ENCODE measurements around the gene SPTB.

SPTB gene

DNA sequence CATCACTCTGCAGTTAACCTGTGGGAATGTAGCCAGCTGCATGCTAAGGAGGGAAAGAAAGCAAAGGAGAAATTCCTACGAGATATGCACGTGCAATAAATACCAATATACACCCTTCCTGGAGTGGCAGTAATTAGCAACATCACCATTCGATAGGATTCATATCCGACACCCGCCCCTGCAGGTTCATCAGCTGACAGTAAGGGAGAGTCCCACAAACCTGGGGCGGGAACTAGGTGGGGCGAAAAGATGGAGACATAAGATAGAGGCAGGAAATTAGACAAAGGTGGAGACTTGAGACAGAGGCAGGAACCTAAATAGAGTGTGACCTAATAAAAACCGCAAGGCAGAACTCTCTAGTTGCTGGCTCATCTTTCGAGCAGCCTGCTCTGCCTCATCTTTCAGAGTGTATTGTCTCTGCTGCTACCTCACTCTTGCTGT lies 123.9 kb downstream of the SPTB start:
- in situ Hi-C loops (cut with MboI; ENCODE audit: low sequenced_read_pairs), result no loop called here

DNA sequence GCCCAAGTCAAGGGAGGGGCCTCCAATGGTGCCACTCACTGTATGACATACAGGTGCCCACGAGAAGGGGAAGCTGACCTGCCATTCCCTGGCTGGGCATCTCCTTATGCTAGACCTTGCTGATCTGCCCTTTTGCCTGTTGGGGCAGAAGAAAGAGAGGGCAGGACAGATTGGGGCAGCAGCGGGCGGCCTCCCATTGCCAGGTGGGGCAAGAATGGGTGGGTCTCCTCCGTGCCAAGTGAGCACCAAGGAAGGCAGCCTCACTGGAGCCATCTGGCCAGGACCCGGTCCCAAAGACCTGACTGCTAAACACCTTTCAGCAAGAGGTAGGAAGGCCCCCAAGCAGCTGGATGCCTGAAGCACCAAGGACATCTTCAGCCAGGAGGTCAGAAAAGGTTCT lies 125.0 kb downstream of the SPTB start:
- in situ Hi-C loops (cut with MboI; ENCODE audit: low sequenced_read_pairs), result no loop called here

DNA sequence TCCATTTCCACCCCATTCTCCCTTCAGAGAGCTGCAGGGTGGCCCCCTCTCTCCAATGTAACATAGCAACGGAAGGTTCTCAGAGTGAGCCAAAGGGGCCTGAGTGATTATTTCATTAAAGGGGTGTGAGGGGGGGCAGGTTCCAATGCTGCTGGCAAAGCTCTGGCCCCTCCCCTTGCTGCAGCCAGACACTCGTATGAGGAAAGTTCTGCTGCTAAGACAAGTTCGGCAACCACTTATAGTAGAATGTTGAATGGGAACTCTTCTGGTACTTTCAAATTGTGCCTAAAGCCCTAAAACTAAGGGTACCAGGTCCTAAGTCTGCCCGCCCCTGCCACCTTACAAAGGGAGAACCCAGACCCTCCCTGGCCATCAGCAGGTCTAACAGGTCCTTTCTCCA lies 125.7 kb downstream of the SPTB start:
- in situ Hi-C loops (cut with MboI; ENCODE audit: low sequenced_read_pairs), result no loop called here

DNA sequence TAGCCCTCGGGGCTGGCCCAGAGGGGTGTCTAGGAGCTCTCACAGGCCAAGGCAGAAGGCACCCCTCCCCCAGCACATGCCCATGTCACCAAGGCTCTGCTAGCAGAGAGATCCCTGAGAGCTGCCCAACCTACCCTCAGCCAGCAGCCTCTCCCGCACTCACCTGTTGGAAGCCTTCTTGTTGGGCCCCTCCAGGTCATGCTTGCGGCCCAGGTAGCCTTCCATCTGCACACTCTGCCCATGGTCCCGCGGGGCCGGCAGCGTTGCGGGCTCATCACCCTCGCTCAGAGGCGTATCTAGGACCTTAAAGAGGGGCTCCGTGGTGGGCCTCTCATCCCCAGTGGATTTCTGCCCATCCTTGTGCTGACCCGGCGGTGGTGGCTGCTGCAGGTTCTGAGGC lies 126.3 kb downstream of the SPTB start:
- in situ Hi-C loops (cut with MboI; ENCODE audit: low sequenced_read_pairs), result no loop called here

DNA sequence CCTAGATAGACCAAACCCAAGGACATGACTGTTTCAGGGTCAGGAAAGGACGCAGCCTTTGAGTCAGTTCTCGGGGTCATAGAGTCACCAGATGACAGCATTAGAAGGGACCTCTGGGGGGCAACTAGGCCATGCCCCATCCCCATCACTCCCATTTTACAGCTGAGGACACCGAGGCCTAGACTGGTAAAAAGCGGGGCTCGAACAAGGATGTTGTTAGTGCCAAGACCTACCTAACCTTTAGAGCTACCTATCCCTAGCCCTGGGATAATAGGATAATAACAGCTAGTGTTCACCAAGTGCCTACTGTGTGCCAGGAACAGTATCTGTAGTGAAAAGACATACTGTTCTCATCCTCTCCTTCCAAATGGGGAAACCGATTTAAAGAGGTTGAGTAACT lies 126.8 kb downstream of the SPTB start:
- in situ Hi-C loops (cut with MboI; ENCODE audit: low sequenced_read_pairs), result no loop called here

DNA sequence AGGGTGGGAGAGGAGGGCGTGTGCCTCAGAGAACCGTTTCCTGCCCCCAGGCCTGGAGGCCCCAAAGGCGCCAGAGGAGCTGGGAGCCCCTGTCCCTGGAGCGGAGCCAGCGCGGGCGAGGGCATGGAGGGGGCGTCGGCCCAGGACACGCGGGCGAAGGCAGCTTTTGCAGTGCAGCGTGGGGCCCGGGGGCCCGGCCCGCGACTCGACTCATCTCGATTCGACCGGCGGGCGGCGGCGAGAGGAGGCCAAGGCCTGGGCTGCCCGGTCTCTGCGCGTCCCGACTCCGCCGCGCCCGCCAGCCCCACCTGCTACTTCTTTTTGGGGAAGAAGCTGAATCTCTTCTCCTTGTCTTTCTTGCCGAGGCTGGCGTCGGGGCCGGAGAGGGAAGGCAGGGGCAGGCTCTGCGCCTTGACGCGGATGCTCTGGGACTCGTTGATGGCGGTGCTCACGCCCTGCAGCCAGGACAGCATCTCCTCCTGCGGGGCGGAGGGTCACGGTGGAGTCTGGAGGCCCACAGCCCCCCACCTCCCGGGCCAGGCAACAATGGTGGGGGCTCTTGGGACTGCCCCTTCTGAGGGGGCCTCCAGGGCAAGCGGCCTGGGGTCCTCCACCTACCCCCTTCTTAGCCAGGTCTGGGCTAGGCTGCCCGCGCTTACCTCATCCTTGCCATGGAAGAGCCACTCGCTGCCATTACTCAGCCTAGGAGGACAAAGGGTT lies 130.6 kb downstream of the SPTB start:
- in situ Hi-C loops (cut with MboI; ENCODE audit: low sequenced_read_pairs), result no loop called here

DNA sequence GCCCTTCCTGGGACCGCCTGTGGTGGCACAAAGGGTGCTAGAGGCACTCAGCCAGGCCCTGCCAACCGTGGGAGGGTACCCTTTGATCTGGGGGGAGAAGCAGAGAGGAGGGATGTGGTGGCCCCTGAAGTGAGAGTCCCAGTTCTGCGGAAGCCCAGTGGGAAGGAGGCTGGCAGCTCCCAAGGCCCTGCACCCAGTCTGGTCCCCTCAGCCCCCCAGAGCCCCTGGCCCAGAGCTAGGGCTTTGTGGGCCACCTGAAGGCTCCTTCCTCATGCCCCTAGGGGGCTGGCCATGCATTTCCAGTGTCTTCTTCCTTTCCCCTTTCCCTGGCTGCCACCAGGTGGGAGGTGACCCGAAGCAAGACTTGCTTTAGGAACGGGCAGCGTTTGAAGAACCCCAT lies 131.2 kb downstream of the SPTB start:
- in situ Hi-C loops (cut with MboI; ENCODE audit: low sequenced_read_pairs), result no loop called here

DNA sequence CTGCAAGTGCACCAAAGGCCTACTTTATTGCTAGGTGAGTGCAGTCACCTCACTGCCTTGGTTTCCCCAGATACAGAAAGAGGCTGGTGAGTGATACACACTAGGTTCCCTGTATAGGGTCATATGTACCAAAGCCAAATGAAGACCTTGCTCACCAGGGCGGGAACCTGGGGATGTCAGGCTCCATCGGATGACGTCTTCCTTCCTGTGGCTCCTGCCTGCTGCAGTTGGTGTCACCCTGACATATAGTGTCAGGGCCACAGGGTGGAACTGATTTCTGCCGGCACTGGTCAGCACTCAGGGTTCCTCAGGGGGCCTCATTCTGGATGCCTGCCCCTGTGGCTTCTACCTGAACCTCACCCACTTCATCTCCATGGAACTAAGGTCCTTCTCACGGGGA lies 132.4 kb downstream of the SPTB start:
- in situ Hi-C loops (cut with MboI; ENCODE audit: low sequenced_read_pairs), result no loop called here

DNA sequence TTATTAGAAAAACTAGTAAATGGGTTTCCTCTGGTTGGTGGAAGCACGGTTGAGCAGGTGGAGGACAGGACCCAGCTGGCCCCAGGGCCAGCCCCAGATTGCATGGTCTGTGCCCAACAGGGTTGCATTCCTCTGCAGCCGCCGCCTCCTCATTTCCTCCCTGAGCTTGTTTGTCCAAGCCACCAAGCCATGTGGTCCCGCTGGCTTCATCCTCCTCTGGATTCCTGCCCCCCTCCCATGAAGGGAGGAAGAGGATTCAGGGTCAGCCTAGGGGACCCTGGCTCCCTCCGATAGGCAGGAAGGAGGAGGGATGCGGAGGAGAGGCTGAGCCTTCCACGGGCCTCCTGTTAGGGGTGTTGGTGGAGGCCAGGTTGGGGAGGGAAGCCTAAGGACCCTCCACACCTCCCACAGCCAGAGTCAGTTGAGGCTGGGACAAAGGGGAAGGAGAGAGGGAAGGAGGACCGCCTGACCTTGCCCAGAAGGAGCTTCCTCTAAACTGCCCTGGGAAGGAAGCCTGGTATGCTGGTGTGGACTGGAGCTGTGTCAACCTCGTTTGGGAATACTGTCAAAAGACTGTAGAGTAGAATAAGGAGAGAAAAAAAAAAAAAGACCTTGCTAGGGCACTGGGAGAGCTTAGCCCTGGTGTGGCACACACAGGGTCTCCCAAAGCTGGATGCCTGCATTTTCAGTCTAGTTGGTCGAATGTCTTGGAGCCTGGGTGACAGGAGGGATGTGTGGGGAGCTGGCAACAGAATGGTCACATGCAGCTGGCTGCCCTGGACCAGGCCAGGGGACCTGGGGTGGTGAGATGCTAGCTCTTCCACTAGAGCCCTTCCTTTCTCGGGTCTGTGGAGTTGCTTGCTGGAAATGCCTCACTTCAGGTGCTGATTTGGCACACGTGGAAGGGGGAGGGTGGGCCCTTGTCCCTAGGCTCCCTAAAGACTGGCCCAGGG lies 133.1 kb downstream of the SPTB start:
- in situ Hi-C loops (cut with MboI; ENCODE audit: low sequenced_read_pairs), result no loop called here

DNA sequence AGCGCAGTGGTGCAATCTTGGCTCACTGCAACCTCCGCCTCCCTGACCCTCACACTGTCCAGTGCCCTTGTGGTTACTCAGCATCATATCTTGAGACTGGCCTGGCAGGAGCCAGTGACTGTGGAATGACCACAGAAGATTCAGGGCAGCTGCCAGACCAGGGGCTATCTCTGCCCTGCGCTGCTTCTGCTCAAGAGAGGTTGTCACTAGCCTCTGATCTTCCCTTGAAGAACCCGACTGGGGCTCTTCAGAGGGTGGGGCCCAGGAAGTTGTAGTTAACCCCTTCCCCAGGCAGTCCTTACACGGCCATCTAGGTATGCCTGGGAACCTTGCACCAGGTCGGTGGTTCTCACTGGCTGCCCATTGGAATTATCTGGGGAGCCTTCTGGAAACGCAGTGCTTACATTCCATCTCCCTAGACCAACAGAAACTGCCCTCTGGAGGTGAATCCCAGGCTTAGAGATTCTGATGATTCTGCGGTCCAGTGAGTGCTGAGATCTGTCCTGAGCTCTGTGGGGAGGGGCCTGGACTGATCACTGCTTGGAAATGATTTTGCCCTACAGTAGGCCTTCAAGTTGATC lies 134.1 kb downstream of the SPTB start:
- in situ Hi-C loops (cut with MboI; ENCODE audit: low sequenced_read_pairs), result no loop called here

DNA sequence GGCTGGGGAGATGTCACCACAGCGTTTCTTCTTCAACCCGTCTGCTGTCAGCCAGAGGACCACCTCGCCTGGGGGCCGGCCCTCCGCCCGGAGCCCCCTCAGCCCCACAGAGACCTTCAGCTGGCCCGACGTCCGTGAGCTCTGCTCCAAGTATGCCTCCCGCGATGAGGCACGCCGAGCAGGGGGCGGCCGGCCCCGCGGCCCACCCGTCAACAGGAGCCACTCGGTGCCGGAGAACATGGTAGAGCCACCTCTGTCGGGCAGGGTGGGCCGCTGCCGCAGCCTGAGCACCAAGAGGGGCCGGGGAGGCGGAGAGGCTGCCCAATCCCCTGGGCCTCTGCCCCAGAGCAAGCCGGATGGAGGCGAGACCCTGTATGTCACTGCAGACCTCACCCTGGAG lies 136.6 kb downstream of the SPTB start:
- in situ Hi-C loops (cut with MboI; ENCODE audit: low sequenced_read_pairs), result no loop called here

DNA sequence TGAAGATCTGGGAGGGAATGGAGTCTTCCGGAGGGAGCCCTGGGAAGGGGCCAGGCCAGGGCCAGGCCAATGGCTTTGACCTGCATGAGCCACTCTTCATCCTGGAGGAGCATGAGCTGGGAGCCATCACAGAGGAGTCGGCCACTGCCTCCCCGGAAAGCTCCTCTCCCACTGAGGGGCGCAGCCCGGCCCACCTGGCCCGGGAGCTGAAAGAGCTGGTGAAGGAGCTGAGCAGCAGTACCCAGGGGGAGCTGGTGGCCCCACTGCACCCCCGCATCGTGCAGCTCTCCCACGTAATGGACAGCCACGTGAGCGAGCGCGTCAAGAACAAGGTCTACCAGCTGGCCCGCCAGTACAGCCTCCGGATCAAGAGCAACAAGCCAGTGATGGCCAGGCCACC lies 137.7 kb downstream of the SPTB start:
- in situ Hi-C loops (cut with MboI; ENCODE audit: low sequenced_read_pairs), result no loop called here

DNA sequence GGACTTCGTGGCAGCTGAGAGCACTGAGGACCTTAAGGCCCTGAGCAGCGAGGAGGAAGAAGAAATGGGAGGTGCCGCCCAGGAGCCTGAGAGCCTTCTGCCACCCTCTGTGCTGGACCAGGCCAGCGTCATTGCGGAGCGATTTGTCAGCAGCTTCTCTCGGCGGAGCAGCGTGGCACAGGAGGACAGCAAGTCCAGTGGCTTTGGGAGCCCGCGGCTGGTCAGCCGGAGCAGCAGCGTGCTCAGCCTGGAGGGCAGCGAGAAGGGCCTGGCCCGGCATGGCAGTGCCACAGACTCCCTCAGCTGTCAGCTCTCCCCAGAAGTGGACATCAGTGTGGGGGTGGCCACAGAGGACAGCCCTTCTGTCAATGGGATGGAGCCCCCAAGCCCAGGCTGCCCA lies 138.5 kb downstream of the SPTB start:
- in situ Hi-C loops (cut with MboI; ENCODE audit: low sequenced_read_pairs), result no loop called here

DNA sequence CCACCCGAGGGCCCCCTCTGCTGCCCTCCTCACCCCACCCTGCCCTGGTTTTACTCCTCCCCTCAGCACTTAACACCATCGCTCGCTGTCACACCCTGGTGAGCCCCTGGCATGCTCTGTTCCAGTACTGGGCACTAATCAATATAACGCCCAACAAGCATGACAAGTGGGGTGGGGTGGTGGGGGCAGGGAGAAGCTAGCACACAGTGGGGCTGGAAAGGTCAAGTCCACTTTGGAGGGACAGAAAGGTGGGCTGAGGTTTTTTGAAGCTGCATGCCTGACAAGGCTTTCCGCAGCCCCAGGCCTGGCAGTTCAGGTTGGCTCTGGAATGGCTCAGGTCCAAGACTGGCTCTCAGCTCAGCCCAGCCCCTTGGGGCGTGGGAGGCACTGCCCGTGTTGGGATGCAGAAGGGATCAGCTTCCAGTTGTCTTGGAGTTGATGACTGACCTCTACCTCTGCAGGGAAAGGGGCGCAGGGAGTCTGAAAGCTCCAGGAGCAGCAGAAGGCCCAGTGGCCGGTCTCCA lies 141.4 kb downstream of the SPTB start:
- in situ Hi-C loops (cut with MboI; ENCODE audit: low sequenced_read_pairs), result no loop called here

DNA sequence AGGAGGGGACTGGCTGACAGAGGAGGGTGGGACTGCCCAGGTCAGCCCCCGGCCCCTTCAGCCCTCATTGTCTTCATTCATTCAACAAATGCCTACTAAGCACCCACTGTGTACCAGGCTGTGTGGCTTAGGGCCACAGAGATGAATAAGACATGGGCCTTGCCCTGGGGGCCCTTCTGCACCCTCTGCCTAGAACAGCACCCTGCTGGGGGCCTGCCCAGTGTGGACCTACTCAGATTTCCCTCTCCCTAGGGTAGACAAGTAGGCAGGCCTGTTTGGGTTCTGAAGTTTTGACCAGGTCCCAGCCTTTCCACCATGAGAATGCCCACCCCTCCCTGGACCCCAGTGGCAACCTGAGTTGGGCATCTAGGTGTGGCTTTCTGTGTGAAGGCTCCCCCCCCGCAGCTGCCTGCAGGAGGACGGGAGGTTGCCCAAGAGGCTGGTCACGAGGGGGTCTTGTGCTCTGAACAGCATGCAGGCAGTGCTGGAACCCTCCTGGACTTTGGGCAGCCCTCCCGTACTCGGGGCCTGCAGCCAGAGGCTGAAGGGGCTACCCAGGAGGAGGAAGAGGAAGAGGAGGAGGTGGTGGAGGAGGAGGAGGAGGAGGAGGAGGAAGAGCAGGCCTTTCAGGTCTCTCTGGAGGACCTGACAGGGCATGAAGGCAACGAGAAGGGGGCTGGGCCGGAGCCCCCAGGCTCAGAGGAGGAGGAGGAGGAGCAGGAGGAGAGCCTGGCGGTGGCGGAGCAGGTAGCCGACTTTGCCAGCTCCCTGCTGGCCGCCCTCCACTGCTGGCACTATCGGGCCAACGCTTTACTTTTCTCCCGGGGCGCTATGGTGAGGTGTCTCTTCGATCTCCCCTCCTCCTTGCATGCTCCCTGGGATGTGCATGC lies 142.1 kb downstream of the SPTB start:
- in situ Hi-C loops (cut with MboI; ENCODE audit: low sequenced_read_pairs), result no loop called here

DNA sequence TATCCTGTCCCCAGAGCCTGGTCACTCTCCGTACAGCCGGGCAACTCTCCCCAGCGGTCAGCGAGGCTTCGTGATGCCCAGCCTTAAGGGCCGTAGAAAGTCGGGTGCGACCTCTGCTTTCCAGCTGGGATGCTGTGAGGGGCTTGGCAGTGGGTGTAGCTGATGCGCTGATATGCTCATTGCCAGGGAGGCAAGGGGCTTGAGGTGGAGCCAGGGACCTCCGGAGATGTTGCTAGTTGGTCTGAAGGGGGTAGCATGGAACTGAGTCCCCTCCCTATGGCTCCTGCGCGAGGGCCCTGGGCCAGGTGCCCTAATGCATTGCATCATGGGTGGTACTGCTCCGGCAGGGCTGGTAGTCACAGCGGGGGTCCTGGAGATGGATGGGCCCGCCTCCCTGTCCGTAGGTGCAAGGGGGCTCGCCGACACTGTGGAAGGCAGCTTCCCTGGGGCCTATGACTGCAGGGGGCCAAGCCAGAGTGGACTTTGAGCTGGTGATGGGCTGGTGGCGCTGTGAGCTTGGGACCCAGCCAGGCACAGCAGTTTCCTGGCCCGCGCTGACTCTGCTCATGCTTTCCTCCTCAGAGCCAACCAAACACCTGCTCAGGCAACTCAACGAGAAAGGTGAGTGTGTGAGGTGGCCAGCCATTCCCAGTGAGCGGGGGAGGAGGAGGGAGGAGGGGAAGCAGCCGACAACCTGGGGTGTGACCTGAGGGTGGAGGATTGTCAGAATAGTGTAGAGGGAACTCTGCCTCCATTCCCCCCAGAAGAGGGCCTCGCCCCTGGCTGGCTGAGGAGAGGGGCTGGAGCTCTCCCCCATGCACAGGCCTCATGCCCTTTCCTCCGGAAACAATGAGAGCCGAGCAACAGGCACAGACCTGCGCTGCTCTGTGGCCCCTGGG lies 143.2 kb downstream of the SPTB start:
- in situ Hi-C loops (cut with MboI; ENCODE audit: low sequenced_read_pairs), result no loop called here

DNA sequence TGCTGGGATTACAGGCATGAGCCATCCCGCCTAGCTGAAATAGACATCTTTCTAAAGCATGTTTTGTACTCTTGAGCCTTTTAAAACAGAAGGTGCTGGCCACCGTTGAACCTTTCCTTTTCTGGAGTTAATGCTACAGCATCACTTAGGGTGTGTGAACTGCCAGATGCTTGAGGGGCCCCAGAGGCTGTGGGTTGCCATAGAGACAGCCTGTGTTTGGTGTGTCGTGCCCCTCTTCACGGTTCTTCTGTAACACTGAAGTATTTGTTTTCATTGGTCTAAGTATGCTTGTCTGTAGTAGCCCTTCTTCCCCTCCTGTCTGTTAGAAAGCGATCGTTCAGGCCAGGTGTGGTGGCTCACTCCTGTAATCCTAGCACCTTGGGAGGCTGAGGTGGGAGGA lies 144.7 kb downstream of the SPTB start:
- in situ Hi-C loops (cut with MboI; ENCODE audit: low sequenced_read_pairs), result no loop called here

DNA sequence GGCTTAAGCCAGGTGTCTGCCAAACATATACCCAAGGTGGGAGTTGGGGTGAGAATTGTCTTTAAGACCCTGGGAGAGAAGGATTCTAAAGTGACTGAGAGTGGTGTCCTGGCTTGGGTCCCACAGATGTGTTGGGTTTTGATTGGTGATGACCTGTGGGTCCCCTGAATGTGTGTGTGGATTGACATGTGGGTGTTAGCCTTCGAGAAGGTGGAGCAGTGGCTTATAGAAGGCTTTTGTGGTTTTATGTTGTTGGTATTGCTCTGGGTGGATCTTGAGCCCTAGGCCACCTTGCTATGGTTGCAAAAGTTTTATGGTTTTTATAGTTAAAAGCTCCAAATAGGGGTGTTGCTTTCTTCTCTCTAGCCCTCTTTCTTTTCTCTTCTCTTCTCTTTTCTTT lies 145.8 kb downstream of the SPTB start:
- in situ Hi-C loops (cut with MboI; ENCODE audit: low sequenced_read_pairs), result no loop called here

DNA sequence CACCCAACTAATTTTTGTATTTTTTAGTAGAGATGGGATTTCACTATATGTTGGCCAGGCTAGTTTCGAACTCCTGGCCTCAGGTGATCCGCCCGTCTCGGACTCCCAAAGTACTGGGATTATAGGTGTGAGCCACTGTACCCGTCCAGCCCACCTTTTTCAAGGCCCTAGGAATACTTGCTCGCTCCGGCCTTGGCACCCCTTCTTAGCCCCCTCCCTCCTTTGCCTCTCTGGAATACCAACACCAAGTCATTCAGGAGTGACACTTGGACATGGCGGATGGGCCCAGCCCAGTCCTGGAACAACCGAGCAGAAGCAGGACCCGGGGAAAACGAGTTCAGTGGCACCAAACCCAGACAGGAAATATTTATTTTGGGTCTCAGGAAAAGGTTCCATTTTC lies 146.4 kb downstream of the SPTB start:
- in situ Hi-C loops (cut with MboI; ENCODE audit: low sequenced_read_pairs), result no loop called here
